ENCODE results near the gene SLC5A6. TPM values are rescaled to one million over a fixed set of nuclear protein-coding genes. Genes with fewer than 3 reads are reported as not detected.
A peak's percentile ranks its signal among the peaks of the same experiment; 100 is the strongest.

Gene SLC5A6
- total RNA-seq, 1 experiment from 2014 or later: 111 TPM

- no peak overlapping the region for H3K4me3 Mint-ChIP-seq
- no peaks in the 10 kb centered on the region for H3K9me3 Mint-ChIP-seq
- DNase-seq (ENCODE audit: low spot score) (no peak), ATAC-seq (no peak)
- no peaks in the 10 kb centered on the region for H3K27me3 Mint-ChIP-seq (ENCODE audit: low read depth)
- no peak overlapping the region for H3K27ac Mint-ChIP-seq
- H3K36me3 Mint-ChIP-seq: peaks cover 77% of the 10 kb centered on the region
- POLR2A ChIA-PET: no interaction called here
- CTCF ChIA-PET: interaction anchor here (0.5 kb wide), 1 partner anchor 32 kb away, joined by 3 read pairs; no protein-coding TSS in a partner anchor
- peaks cover 21% of the 10 kb centered on the region for H3K4me1 Mint-ChIP-seq
- TF ChIP-seq ETV6 (CRISPR knock-in tag; IDR thresholded peaks at IDR 0.05) (no peak), ZNF396 (CRISPR knock-in tag; IDR thresholded peaks at IDR 0.05; ENCODE audit: borderline replicate concordance) (no peak), TP53 (CRISPR knock-in tag; IDR thresholded peaks at IDR 0.05) (no peak), ZNF317 (CRISPR knock-in tag; IDR thresholded peaks at IDR 0.05; ENCODE audit: borderline replicate concordance, low read depth) (no peak), ZNF416 (CRISPR knock-in tag; IDR thresholded peaks at IDR 0.05) (no peak), ELF4 (CRISPR knock-in tag; IDR thresholded peaks at IDR 0.05; ENCODE audit: low read depth) (no peak), TCF7 (CRISPR knock-in tag; IDR thresholded peaks at IDR 0.05; ENCODE audit: low read depth) (no peak), IRF1 (CRISPR knock-in tag; IDR thresholded peaks at IDR 0.05) (no peak), OVOL2 (CRISPR knock-in tag; IDR thresholded peaks at IDR 0.05; ENCODE audit: borderline replicate concordance) (no peak), SP1 (CRISPR knock-in tag; conservative IDR thresholded peaks at IDR 0.05) (no peak), ZNF121 (CRISPR knock-in tag; IDR thresholded peaks at IDR 0.05) (no peak), GRHL2 (CRISPR knock-in tag; IDR thresholded peaks at IDR 0.05; ENCODE audit: insufficient replicate concordance, severe bottlenecking) (no peak), NFE2L1 (CRISPR knock-in tag; IDR thresholded peaks at IDR 0.05) (no peak), NFYB (CRISPR knock-in tag; conservative IDR thresholded peaks at IDR 0.05; ENCODE audit: low read depth) (no peak), E2F5 (CRISPR knock-in tag; IDR thresholded peaks at IDR 0.05) (no peak), ZNF263 (CRISPR knock-in tag; IDR thresholded peaks at IDR 0.05; ENCODE audit: low read depth) (no peak)
Measured at GRCh38 chr2:27221166-27221565, 9.1 kb upstream of the SLC5A6 start.

GRCh38 chr2:27220091-27220490 is 8.0 kb upstream of the SLC5A6 start:
- DNase-seq (ENCODE audit: low spot score) (no peak), ATAC-seq (no peak)
- no peaks in the 10 kb centered on the region for H3K27me3 Mint-ChIP-seq (ENCODE audit: low read depth)
- no peak overlapping the region for H3K4me3 Mint-ChIP-seq
- TF ChIP-seq E2F4 (CRISPR knock-in tag; IDR thresholded peaks at IDR 0.05; ENCODE audit: borderline replicate concordance, low read depth): no peak
- no peak for TF ChIP-seq ZNF671 (CRISPR knock-in tag; IDR thresholded peaks at IDR 0.05)
- no peak for TF ChIP-seq ZNF416 (CRISPR knock-in tag; IDR thresholded peaks at IDR 0.05)
- TF ChIP-seq ZNF512 (CRISPR knock-in tag; IDR thresholded peaks at IDR 0.05; ENCODE audit: borderline replicate concordance): no peak
- no peak for TF ChIP-seq FOXP1 (CRISPR knock-in tag; IDR thresholded peaks at IDR 0.05; ENCODE audit: borderline replicate concordance)
- TF ChIP-seq E2F5 (CRISPR knock-in tag; IDR thresholded peaks at IDR 0.05): no peak
- no peak for TF ChIP-seq ZSCAN18 (CRISPR knock-in tag; IDR thresholded peaks at IDR 0.05)
- no peak for TF ChIP-seq SP1 (CRISPR knock-in tag; conservative IDR thresholded peaks at IDR 0.05)
- TF ChIP-seq ATF3 (CRISPR knock-in tag; conservative IDR thresholded peaks at IDR 0.05): no peak
- no peak for TF ChIP-seq PRRX2 (CRISPR knock-in tag; IDR thresholded peaks at IDR 0.05)
- no peak for TF ChIP-seq ZNF232 (CRISPR knock-in tag; IDR thresholded peaks at IDR 0.05)
- TF ChIP-seq ZNF317 (CRISPR knock-in tag; IDR thresholded peaks at IDR 0.05; ENCODE audit: borderline replicate concordance, low read depth): no peak
- no peak for TF ChIP-seq RELA (CRISPR knock-in tag; IDR thresholded peaks at IDR 0.05; ENCODE audit: borderline replicate concordance)
- no peak for TF ChIP-seq JUN (CRISPR knock-in tag; IDR thresholded peaks at IDR 0.05)
- CTCF ChIA-PET: no interaction called here
- peaks cover 21% of the 10 kb centered on the region for H3K4me1 Mint-ChIP-seq
- peaks cover 68% of the 10 kb centered on the region for H3K36me3 Mint-ChIP-seq
- H3K27ac Mint-ChIP-seq: peak overlapping the region; percentile 18; the same call in 1 of the 2 replicates
- POLR2A ChIA-PET: interaction anchor here (0.6 to 1.0 kb wide), 3 partner anchors 8 to 104 kb away, joined by 3 to 4 read pairs (median 3); partner anchors contain the start of genes ATRAID and SLC5A6
- H3K9me3 Mint-ChIP-seq: no peaks in the 10 kb centered on the region

All from WTC11 (cell line).